HepG2 (cell line): ENCODE results near the gene PKM. TPM values are rescaled to one million over a fixed set of nuclear protein-coding genes. Genes with fewer than 3 reads are reported as not detected.

Experiments used
- ELF4 ChIP-seq: sonication (generic); formaldehyde crosslinking; IDR thresholded peaks from 2 replicates; pipeline ENCODE4 v1.5.0; 2020; ENCODE audit warnings: missing genetic modification reagents, mild to moderate bottlenecking, moderate library complexity, borderline replicate concordance
- GLI4 ChIP-seq: sonication (generic); formaldehyde crosslinking; IDR thresholded peaks from 2 replicates; pipeline ENCODE4 v1.5.1; 2020; ENCODE audit warnings: missing genetic modification reagents, mild to moderate bottlenecking, moderate library complexity, borderline replicate concordance
- JARID2 ChIP-seq: sonication (generic); formaldehyde crosslinking; IDR thresholded peaks from 2 replicates; pipeline ENCODE4 v1.8.1; 2023; ENCODE audit warnings: missing genetic modification reagents, inconsistent platforms; ENCODE audit not compliant: insufficient replicate concordance
- PCBP1 ChIP-seq: fragments of 200-400 bp; formaldehyde crosslinking; IDR thresholded peaks from 2 replicates; pipeline ENCODE4 v1.6.1; 2017; ENCODE audit warnings: mild to moderate bottlenecking, low read depth, low read length, borderline replicate concordance
- SOX13 ChIP-seq, 3 experiments: fragments of 450-650 bp in 1 of 3; sonication (generic) in 1 of 3; formaldehyde crosslinking in 1 of 3; IDR thresholded peaks in 2 of 3; conservative IDR thresholded peaks in 1 of 3; 2 replicates each; pipeline versions ENCODE4 v1.5.0 to v1.6.1; 2016 to 2020; ENCODE audit warnings: antibody characterized with exemption in 1 of 3, mild to moderate bottlenecking in 1 of 3, missing compliant biosample characterization in 1 of 3, missing genetic modification reagents in 1 of 3, moderate library complexity in 1 of 3
- SPEN ChIP-seq: sonication (generic); formaldehyde crosslinking; IDR thresholded peaks from 2 replicates; pipeline ENCODE4 v1.5.1; 2020; ENCODE audit warnings: low read depth, mild to moderate bottlenecking, missing genetic modification reagents
- TP53 ChIP-seq: sonication (generic); formaldehyde crosslinking; conservative IDR thresholded peaks from 2 replicates; pipeline ENCODE4 v1.4.0; 2020; ENCODE audit warnings: missing genetic modification reagents
- ZBTB3 ChIP-seq: sonication (generic); formaldehyde crosslinking; IDR thresholded peaks from 2 replicates; pipeline ENCODE4 v1.4.0; 2020; ENCODE audit warnings: low read depth, mild to moderate bottlenecking, moderate library complexity, missing genetic modification reagents, borderline replicate concordance
- ZIK1 ChIP-seq: sonication (generic); formaldehyde crosslinking; IDR thresholded peaks from 2 replicates; pipeline ENCODE4 v1.5.0; 2020; ENCODE audit warnings: mild to moderate bottlenecking, low read depth, missing genetic modification reagents, borderline replicate concordance
- ZNF263 ChIP-seq: sonication (generic); formaldehyde crosslinking; IDR thresholded peaks from 2 replicates; pipeline ENCODE4 v1.4.0; 2020; ENCODE audit warnings: missing genetic modification reagents
- ZNF512B ChIP-seq: sonication (generic); formaldehyde crosslinking; IDR thresholded peaks from 2 replicates; pipeline ENCODE4 v1.5.1; 2020; ENCODE audit warnings: missing genetic modification reagents, mild to moderate bottlenecking, borderline replicate concordance
- ZNF530 ChIP-seq: sonication (generic); formaldehyde crosslinking; IDR thresholded peaks from 2 replicates; pipeline ENCODE4 v1.5.0; 2020; ENCODE audit warnings: low read depth, mild to moderate bottlenecking, missing genetic modification reagents
- ZNF563 ChIP-seq: sonication (generic); formaldehyde crosslinking; IDR thresholded peaks from 2 replicates; pipeline ENCODE4 v1.8.0; 2022; ENCODE audit warnings: mild to moderate bottlenecking, moderate library complexity, missing genetic modification reagents
- ZNF570 ChIP-seq: sonication (generic); formaldehyde crosslinking; IDR thresholded peaks from 2 replicates; pipeline ENCODE4 v1.4.0; 2020; ENCODE audit warnings: mild to moderate bottlenecking, missing genetic modification reagents, borderline replicate concordance
- ZNF737 ChIP-seq: sonication (generic); formaldehyde crosslinking; IDR thresholded peaks from 2 replicates; pipeline ENCODE4 v1.5.0; 2020; ENCODE audit warnings: missing genetic modification reagents, mild to moderate bottlenecking, borderline replicate concordance
- ZNF777 ChIP-seq: sonication (generic); formaldehyde crosslinking; IDR thresholded peaks from 2 replicates; pipeline ENCODE4 v1.4.0; 2020; ENCODE audit warnings: missing genetic modification reagents
- polyA plus RNA-seq, 8 experiments: library from polyadenylated mRNA; depleted of rRNA in 3 of 8; stranded (reverse) in 7 of 8; unstranded in 1 of 8; fragments of >200 nt; fragmentation: Illumina TruSeq in 4 of 8; extraction: Trizol in 4 of 8; gene quantifications; 2 replicates each; pipeline versions ENCODE4 v1.2.1 to v1.2.3, GENCODE V29; 2011 to 2016; ENCODE audit warnings: low read depth in 4 of 8, missing spikeins in 1 of 8, mixed read lengths in 1 of 8; ENCODE audit not compliant: insufficient read depth in 1 of 8
- total RNA-seq, 5 experiments: library from RNA; depleted of rRNA; stranded (reverse); fragments of >200 nt; fragmentation: Illumina TruSeq; extraction: Trizol; gene quantifications; 2 replicates each; pipeline ENCODE4 v1.2.3, GENCODE V29; 2016; ENCODE audit warnings: low read depth in 1 of 5
- TF ChIP-seq, protein P1 (sequence below): sonication (generic); formaldehyde crosslinking; IDR thresholded peaks from 2 replicates; pipeline ENCODE4 v1.9.0; 2021; ENCODE audit warnings: missing genetic modification reagents, borderline replicate concordance
- TF ChIP-seq, protein P2 (sequence below): sonication (generic); formaldehyde crosslinking; IDR thresholded peaks from 2 replicates; pipeline ENCODE4 v1.8.1; 2023; ENCODE audit warnings: missing genetic modification reagents, mild to moderate bottlenecking, borderline replicate concordance
- TF ChIP-seq, protein P3 (sequence below): IDR thresholded peaks from 2 replicates; pipeline ENCODE4 v1.6.1; 2016; ENCODE audit warnings: mild to moderate bottlenecking
- TF ChIP-seq, protein P4 (sequence below): sonication (generic); formaldehyde crosslinking; IDR thresholded peaks from 2 replicates; pipeline ENCODE4 v1.5.1; 2020; ENCODE audit warnings: missing genetic modification reagents, mild to moderate bottlenecking, borderline replicate concordance

The PKM gene
- total and polyA plus RNA-seq, 2 of the 13 experiments (the other 11 are each of a cell fraction or from before 2014, with no cell fraction given): 488 to 780 TPM

DNA sequence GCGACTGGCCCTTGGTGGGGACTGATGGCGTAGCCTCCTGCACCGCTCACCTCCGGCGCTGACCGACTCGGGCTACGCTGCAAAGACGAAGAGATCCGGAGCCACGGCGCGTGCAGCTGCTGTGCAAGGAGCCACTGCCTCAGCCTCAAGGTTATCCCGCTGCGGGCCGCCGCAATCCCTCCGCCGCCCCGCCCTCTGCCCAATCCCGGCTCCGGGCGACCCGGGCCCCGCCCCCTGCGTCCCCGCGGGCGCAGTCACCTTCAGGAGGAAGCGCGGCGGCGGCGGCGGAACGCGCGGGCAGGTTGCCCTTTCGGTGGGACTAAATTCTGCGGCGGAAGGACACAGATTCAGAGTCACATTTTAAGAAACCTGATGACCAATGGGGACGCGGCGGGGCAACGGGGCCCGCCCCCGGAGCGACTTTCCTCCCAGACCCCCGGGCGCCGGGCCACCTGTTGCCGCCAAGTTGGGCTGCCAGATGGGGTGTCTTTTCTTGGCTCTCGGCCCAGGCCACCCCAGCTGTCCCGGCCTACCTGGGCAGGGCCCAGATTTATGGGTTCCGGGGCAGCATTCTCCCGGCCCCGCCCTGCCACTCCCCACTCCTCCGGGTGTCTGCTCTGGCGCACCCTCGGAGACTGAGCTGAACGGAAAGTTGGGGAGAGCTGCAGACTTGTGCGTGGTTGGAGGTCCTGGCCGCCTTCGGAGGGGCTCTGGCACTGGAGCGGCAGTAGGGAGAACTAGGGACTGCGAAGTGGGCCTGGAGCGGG is at the start of gene PKM (continued):
- TF ChIP-seq ZNF512B: no peak
- TF ChIP-seq, protein P1, sequence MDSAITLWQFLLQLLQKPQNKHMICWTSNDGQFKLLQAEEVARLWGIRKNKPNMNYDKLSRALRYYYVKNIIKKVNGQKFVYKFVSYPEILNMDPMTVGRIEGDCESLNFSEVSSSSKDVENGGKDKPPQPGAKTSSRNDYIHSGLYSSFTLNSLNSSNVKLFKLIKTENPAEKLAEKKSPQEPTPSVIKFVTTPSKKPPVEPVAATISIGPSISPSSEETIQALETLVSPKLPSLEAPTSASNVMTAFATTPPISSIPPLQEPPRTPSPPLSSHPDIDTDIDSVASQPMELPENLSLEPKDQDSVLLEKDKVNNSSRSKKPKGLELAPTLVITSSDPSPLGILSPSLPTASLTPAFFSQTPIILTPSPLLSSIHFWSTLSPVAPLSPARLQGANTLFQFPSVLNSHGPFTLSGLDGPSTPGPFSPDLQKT (CRISPR knock-in tag): no peak
- peak; percentile 59; the same call in 1 of the 2 replicates for TF ChIP-seq ZNF737
- TF ChIP-seq, protein P2, sequence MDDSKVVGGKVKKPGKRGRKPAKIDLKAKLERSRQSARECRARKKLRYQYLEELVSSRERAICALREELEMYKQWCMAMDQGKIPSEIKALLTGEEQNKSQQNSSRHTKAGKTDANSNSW: no peak; the same call in 1 of the 2 replicates
- TF ChIP-seq ZNF530 (CRISPR knock-in tag): no peak
- peak; percentile 97 for TF ChIP-seq PCBP1
- TF ChIP-seq ELF4 (CRISPR knock-in tag): no peak
- TF ChIP-seq ZIK1 (CRISPR knock-in tag): peak; percentile 51; the same call in 1 of the 2 replicates
- TF ChIP-seq TP53: no peak; the same call in 1 of the 2 replicates
- TF ChIP-seq ZNF563: peak; percentile 92
- TF ChIP-seq, protein P3, sequence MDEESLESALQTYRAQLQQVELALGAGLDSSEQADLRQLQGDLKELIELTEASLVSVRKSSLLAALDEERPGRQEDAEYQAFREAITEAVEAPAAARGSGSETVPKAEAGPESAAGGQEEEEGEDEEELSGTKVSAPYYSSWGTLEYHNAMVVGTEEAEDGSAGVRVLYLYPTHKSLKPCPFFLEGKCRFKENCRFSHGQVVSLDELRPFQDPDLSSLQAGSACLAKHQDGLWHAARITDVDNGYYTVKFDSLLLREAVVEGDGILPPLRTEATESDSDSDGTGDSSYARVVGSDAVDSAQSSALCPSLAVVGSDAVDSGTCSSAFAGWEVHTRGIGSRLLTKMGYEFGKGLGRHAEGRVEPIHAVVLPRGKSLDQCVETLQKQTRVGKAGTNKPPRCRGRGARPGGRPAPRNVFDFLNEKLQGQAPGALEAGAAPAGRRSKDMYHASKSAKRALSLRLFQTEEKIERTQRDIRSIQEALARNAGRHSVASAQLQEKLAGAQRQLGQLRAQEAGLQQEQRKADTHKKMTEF: peak; percentile 94
- no peak for TF ChIP-seq ZNF570 (CRISPR knock-in tag)
- TF ChIP-seq ZBTB3 (CRISPR knock-in tag): peak; percentile 93
- TF ChIP-seq SOX13 (IDR thresholded peaks at IDR 0.05): peak; percentile 41; the same call in 1 of the 2 replicates
- TF ChIP-seq SOX13 (CRISPR knock-in tag; conservative IDR thresholded peaks at IDR 0.05 in 1 of 2, IDR thresholded peaks at IDR 0.05 in 1 of 2): no peak; a peak in 1 of 4 replicates
- TF ChIP-seq SPEN (CRISPR knock-in tag): peak; percentile 77
- no peak for TF ChIP-seq ZNF777 (CRISPR knock-in tag)
- peak; percentile 62; the same call in 1 of the 2 replicates for TF ChIP-seq GLI4
- TF ChIP-seq, protein P4, sequence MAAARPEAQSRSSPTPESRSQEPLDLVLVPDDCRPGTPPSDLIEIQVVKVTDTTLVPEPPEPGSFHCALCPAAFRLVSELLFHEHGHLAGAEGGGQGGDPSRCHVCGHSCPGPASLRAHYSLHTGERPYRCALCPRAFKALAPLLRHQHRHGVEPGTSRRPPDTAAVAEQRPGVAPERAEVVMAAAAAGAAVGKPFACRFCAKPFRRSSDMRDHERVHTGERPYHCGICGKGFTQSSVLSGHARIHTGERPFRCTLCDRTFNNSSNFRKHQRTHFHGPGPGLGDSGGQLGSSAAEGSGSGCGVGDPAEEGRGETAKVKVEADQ (CRISPR knock-in tag): peak; percentile 86; the same call in 1 of the 2 replicates
- peak; percentile 40 for TF ChIP-seq ZNF263
- no peak for TF ChIP-seq JARID2
